ENCODE measurements around the gene HTT.

The HTT gene

GRCh38 chr4:3107691-3108121 lies 33.2 kb downstream of the HTT start:
- Histone ChIP-seq H3K27ac (ENCODE audit: insufficient read depth, low read depth, low read length, poor library complexity, severe bottlenecking) (no peak overlapping the region), H3K9me3 (ENCODE audit: control insufficient read depth, low read length) (no peaks in the 10 kb centered on the region), H3K4me1 (ENCODE audit: control insufficient read depth, insufficient read depth, low read length) (no peaks in the 10 kb centered on the region), H3K4me3 (ENCODE audit: insufficient read depth, low read depth, low read length) (no peak overlapping the region), H3K27me3 (ENCODE audit: control insufficient read depth, insufficient read depth, low read length, poor library complexity, severe bottlenecking) (no peaks in the 10 kb centered on the region), H3K36me3 (ENCODE audit: control insufficient read depth, insufficient read depth, low read length) (peaks cover 26% of the 10 kb centered on the region)
- 96% methylated on average over 6 of the region's 6 CpGs for WGBS, 2 experiments

- peaks cover 27% of the 10 kb centered on the region for H3K36me3 ChIP-seq (ENCODE audit: control insufficient read depth, insufficient read depth, low read length)
- H3K4me1 ChIP-seq (ENCODE audit: control insufficient read depth, insufficient read depth, low read length), result no peaks in the 10 kb centered on the region
- no peaks in the 10 kb centered on the region for H3K9me3 ChIP-seq (ENCODE audit: control insufficient read depth, low read length)
- no peaks in the 10 kb centered on the region for H3K27me3 ChIP-seq (ENCODE audit: control insufficient read depth, insufficient read depth, low read length, poor library complexity, severe bottlenecking)
- 94 to 97% methylated on average over 3 of the region's 3 CpGs for WGBS, 2 experiments
- H3K4me3 ChIP-seq (ENCODE audit: insufficient read depth, low read depth, low read length), result no peak overlapping the region
- H3K27ac ChIP-seq (ENCODE audit: insufficient read depth, low read depth, low read length, poor library complexity, severe bottlenecking), result no peak overlapping the region
These were observed 33.7 kb downstream of the HTT start for GRCh38 chr4:3108211-3108610.

- H3K36me3 ChIP-seq (ENCODE audit: control insufficient read depth, insufficient read depth, low read length), result peaks cover 47% of the 10 kb centered on the region
- 80 to 81% methylated on average over 4 to 5 of the region's 5 CpGs for WGBS, 2 experiments
- H3K27ac ChIP-seq (ENCODE audit: insufficient read depth, low read depth, low read length, poor library complexity, severe bottlenecking), result no peak overlapping the region
- no peak overlapping the region for H3K4me3 ChIP-seq (ENCODE audit: insufficient read depth, low read depth, low read length)
- no peaks in the 10 kb centered on the region for H3K27me3 ChIP-seq (ENCODE audit: control insufficient read depth, insufficient read depth, low read length, poor library complexity, severe bottlenecking)
- no peaks in the 10 kb centered on the region for H3K9me3 ChIP-seq (ENCODE audit: control insufficient read depth, low read length)
- no peaks in the 10 kb centered on the region for H3K4me1 ChIP-seq (ENCODE audit: control insufficient read depth, insufficient read depth, low read length)
These were observed 37.0 kb downstream of the HTT start for GRCh38 chr4:3111461-3111860.

- no peak overlapping the region for H3K27ac ChIP-seq (ENCODE audit: insufficient read depth, low read depth, low read length, poor library complexity, severe bottlenecking)
- 97 to 98% methylated on average over 4 of the region's 4 CpGs for WGBS, 2 experiments
- no peaks in the 10 kb centered on the region for H3K4me1 ChIP-seq (ENCODE audit: control insufficient read depth, insufficient read depth, low read length)
- H3K27me3 ChIP-seq (ENCODE audit: control insufficient read depth, insufficient read depth, low read length, poor library complexity, severe bottlenecking), result no peaks in the 10 kb centered on the region
- H3K36me3 ChIP-seq (ENCODE audit: control insufficient read depth, insufficient read depth, low read length), result peaks cover 48% of the 10 kb centered on the region
- no peak overlapping the region for H3K4me3 ChIP-seq (ENCODE audit: insufficient read depth, low read depth, low read length)
- H3K9me3 ChIP-seq (ENCODE audit: control insufficient read depth, low read length), result no peaks in the 10 kb centered on the region
These were observed 37.7 kb downstream of the HTT start for GRCh38 chr4:3112201-3112600.

GRCh38 chr4:3112609-3113469 lies 38.4 kb downstream of the HTT start:
- Histone ChIP-seq H3K4me3 (ENCODE audit: insufficient read depth, low read depth, low read length) (no peak overlapping the region), H3K9me3 (ENCODE audit: control insufficient read depth, low read length) (no peaks in the 10 kb centered on the region), H3K36me3 (ENCODE audit: control insufficient read depth, insufficient read depth, low read length) (peaks cover 45% of the 10 kb centered on the region), H3K4me1 (ENCODE audit: control insufficient read depth, insufficient read depth, low read length) (no peaks in the 10 kb centered on the region), H3K27ac (ENCODE audit: insufficient read depth, low read depth, low read length, poor library complexity, severe bottlenecking) (no peak overlapping the region), H3K27me3 (ENCODE audit: control insufficient read depth, insufficient read depth, low read length, poor library complexity, severe bottlenecking) (no peaks in the 10 kb centered on the region)
- WGBS, 2 experiments, result 94 to 97% methylated on average over 4 to 5 of the region's 5 CpGs

- Histone ChIP-seq H3K4me1 (ENCODE audit: control insufficient read depth, insufficient read depth, low read length) (no peaks in the 10 kb centered on the region), H3K27me3 (ENCODE audit: control insufficient read depth, insufficient read depth, low read length, poor library complexity, severe bottlenecking) (no peaks in the 10 kb centered on the region), H3K4me3 (ENCODE audit: insufficient read depth, low read depth, low read length) (no peak overlapping the region), H3K27ac (ENCODE audit: insufficient read depth, low read depth, low read length, poor library complexity, severe bottlenecking) (no peak overlapping the region), H3K9me3 (ENCODE audit: control insufficient read depth, low read length) (no peaks in the 10 kb centered on the region), H3K36me3 (ENCODE audit: control insufficient read depth, insufficient read depth, low read length) (peaks cover 37% of the 10 kb centered on the region)
- 95 to 96% methylated on average over 5 to 6 of the region's 6 CpGs for WGBS, 2 experiments
These were observed 39.9 kb downstream of the HTT start for GRCh38 chr4:3114377-3114776.

GRCh38 chr4:3115637-3116270 lies 41.3 kb downstream of the HTT start:
- H3K27me3 ChIP-seq (ENCODE audit: control insufficient read depth, insufficient read depth, low read length, poor library complexity, severe bottlenecking), result no peaks in the 10 kb centered on the region
- H3K36me3 ChIP-seq (ENCODE audit: control insufficient read depth, insufficient read depth, low read length), result peaks cover 33% of the 10 kb centered on the region
- H3K27ac ChIP-seq (ENCODE audit: insufficient read depth, low read depth, low read length, poor library complexity, severe bottlenecking), result no peak overlapping the region
- no peaks in the 10 kb centered on the region for H3K4me1 ChIP-seq (ENCODE audit: control insufficient read depth, insufficient read depth, low read length)
- H3K9me3 ChIP-seq (ENCODE audit: control insufficient read depth, low read length), result no peaks in the 10 kb centered on the region
- 96 to 97% methylated on average over 15 of the region's 15 CpGs for WGBS, 2 experiments
- no peak overlapping the region for H3K4me3 ChIP-seq (ENCODE audit: insufficient read depth, low read depth, low read length)

GRCh38 chr4:3116955-3117354 lies 42.5 kb downstream of the HTT start:
- Histone ChIP-seq H3K4me3 (ENCODE audit: insufficient read depth, low read depth, low read length) (no peak overlapping the region), H3K36me3 (ENCODE audit: control insufficient read depth, insufficient read depth, low read length) (peaks cover 37% of the 10 kb centered on the region), H3K4me1 (ENCODE audit: control insufficient read depth, insufficient read depth, low read length) (no peaks in the 10 kb centered on the region), H3K27me3 (ENCODE audit: control insufficient read depth, insufficient read depth, low read length, poor library complexity, severe bottlenecking) (no peaks in the 10 kb centered on the region), H3K27ac (ENCODE audit: insufficient read depth, low read depth, low read length, poor library complexity, severe bottlenecking) (no peak overlapping the region), H3K9me3 (ENCODE audit: control insufficient read depth, low read length) (no peaks in the 10 kb centered on the region)
- WGBS, 2 experiments, result 95 to 99% methylated on average over 2 of the region's 2 CpGs

GRCh38 chr4:3118312-3118711 lies 43.8 kb downstream of the HTT start:
- peaks cover 33% of the 10 kb centered on the region for H3K36me3 ChIP-seq (ENCODE audit: control insufficient read depth, insufficient read depth, low read length)
- H3K27ac ChIP-seq (ENCODE audit: insufficient read depth, low read depth, low read length, poor library complexity, severe bottlenecking), result no peak overlapping the region
- H3K9me3 ChIP-seq (ENCODE audit: control insufficient read depth, low read length), result no peaks in the 10 kb centered on the region

GRCh38 chr4:3119464-3119863 lies 45.0 kb downstream of the HTT start:
- Histone ChIP-seq H3K36me3 (ENCODE audit: control insufficient read depth, insufficient read depth, low read length) (peaks cover 31% of the 10 kb centered on the region), H3K9me3 (ENCODE audit: control insufficient read depth, low read length) (no peaks in the 10 kb centered on the region), H3K4me1 (ENCODE audit: control insufficient read depth, insufficient read depth, low read length) (no peaks in the 10 kb centered on the region), H3K4me3 (ENCODE audit: insufficient read depth, low read depth, low read length) (no peak overlapping the region), H3K27ac (ENCODE audit: insufficient read depth, low read depth, low read length, poor library complexity, severe bottlenecking) (no peak overlapping the region), H3K27me3 (ENCODE audit: control insufficient read depth, insufficient read depth, low read length, poor library complexity, severe bottlenecking) (no peaks in the 10 kb centered on the region)
- 96 to 98% methylated on average over 2 of the region's 2 CpGs for WGBS, 2 experiments

More at GRCh38 chr4:3118312-3118711, 43.8 kb downstream of the HTT start:
- no peak overlapping the region for H3K4me3 ChIP-seq (ENCODE audit: insufficient read depth, low read depth, low read length)
- no peaks in the 10 kb centered on the region for H3K4me1 ChIP-seq (ENCODE audit: control insufficient read depth, insufficient read depth, low read length)
- WGBS, 2 experiments, result 96 to 97% methylated on average over 8 of the region's 8 CpGs
- H3K27me3 ChIP-seq (ENCODE audit: control insufficient read depth, insufficient read depth, low read length, poor library complexity, severe bottlenecking), result no peaks in the 10 kb centered on the region

Data from ectodermal cell (in vitro differentiated cells).